Cerebellar nuclear complex (tissue), 1 donor: Measurements from ENCODE around the gene MZT1.
"Not testable (repeated sequence)": the region's sequence is repeated elsewhere in the genome, so short reads cannot be mapped to it uniquely, and the experiment has no call there.

ENCODE experiments used
- DNase-seq, 2 experiments: peaks; one replicate each; lab custom pipeline; 2025; lab: John Stamatoyannopoulos, UW

MZT1 gene, protein sequence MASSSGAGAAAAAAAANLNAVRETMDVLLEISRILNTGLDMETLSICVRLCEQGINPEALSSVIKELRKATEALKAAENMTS

DNA sequence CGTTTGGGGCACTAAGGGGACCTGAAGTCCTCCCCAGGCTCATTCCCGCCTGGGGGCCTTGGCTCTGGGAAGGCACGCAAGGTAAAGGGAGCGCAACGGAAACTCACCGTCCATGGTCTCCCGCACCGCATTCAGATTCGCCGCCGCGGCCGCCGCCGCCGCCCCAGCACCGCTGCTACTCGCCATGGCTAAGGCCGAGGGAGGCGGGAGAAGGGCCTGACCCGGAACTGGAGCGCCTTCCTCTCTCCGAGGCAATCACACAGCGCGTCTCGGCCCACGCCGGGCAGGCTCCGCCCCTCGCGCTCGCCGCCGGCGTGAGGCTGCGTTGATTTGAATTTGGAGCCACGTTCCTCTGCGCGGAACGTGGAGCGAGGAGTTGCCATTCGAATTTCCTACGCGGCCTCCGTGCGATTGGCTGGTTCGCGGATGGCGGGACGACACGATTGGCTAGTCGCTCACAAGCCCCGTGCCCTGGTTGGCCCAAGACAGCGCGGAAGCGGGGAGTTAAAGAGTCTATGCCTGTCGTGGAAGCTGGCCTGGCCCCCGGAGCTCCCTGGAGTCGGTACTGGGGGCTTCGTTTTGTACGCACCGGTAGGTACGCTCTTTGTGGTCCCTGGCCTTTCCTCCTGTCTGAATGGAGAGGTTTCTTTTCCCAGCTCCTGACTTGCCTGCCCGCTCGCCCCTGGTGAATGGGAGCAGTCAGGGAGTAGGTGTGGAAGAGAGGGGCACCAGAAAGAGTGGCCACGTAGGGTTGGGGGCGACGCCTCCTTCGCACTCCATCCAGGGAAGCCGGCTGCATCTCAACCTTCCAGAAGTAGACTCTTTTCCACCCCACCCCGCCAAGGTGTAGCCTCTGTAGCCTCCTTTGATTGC lies at the start of gene MZT1, which contains the start of gene BORA:
MZT1 (minus strand) TSS at position 213 of the 873 bp plus-strand sequence; CDS start at position 186, 27 bp downstream.
BORA (plus strand) TSS at position 507 of the 873 bp plus-strand sequence. CDS start 1,018 bp downstream, outside the sequence.
- DNase-seq: peak; percentile 45 to 88

DNA sequence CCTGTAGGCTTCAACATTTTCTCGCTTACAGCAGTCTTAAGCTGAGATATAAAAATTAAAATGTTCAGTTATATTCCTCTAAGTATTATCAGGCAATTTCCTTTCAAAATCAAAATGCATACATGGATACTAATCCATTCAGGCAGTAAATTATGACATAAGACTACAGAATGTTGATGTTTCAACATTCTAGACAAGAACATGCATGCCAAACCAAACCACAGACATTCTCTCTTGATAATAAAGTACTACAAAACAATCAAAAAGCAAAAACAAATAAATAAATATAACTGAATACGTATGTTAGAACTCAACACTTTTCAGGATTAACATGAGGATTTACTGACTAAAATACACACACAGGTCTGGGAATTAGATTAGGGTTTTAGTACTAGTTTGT lies 46.6 kb upstream of the MZT1 start:
- DNase-seq: no peak

DNA sequence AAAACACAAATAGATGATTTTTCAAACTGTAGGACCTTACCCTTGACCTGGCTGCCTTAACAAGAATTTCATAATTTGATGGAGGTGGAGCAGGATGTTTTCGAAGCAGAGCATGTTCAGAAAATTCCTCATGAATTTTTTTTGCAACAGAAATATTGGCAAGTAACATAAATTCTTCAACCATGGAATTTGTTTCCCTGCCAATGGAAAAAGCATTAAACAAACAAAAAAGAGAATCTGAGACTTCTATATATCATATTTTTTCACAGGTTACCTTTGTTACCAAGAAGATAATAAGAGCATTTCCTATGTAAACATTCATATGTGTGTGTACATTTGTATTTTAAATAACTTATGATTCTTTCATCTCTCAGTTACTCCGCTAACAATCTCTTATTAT lies 36.0 kb upstream of the MZT1 start:
- DNase-seq: no peak

DNA sequence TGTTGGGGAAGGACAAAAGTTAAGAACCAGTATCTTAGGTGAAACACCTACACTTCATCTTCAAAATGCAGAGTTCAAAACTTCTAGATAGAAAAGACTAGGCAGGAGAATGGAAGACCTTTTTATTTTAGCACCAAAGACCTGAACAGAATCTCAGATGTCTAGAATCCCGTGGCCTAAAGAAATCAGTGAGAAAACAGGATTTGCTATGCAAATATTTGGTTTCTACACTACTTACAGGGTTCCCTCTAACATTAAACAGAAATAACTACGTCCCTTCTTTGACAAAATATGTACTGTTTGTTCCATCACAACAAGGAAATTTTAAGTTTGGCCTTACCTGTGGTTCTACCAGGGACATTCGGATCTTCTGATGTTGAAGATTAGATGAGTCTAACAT lies 32.8 kb upstream of the MZT1 start:
- no peak for DNase-seq

DNA sequence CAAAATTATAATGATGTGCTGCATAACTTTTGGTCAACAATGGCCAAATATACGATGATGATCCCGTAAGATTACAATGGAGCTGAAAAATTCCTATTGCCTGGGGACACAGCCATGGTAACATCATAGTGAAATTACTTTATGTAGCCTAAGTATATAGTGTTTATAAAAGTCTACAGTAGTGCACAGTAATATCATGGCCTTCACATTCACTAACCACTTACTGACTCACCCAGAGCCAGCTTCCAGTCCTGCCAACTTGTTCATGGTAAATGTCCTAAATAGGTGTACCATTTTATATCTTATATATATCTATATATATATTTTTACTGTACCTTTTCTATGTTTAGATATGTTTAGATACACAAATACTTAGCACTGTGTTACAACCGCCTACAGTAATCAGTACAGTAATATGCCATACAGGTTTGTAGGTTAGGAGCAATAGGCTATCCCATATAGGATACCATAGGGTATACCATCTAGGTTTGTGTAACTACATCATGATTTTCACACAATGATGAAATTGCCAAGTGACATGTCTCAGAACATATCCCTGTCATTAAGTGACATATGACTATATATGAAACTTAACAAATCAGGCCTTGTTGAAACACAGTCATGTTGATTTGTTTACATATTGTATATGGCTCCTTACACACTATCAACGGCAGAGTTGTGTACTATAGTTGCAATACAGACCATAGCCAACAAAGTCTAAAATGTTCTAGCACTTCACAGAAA lies 30.5 kb upstream of the MZT1 start:
- no peak for DNase-seq

DNA sequence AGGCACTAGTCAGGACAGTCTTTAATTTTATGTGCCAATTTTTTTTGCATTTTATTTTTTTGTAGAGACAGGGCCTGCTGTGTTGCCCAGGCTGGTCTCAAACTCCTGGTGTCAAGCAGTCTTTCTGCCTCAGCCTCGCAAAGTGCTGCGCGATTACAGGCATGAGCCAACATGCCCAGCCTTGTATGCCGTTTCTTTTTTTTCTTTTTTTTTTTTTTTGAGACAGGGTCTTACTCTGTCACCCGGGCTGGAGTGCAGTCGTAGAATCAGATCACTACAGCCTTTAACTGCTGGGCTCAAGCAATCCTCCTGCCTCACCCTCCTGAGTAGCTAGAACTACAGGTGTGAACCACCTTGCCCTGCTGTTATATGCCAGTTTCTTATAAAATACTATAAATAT lies 26.7 kb upstream of the MZT1 start:
- DNase-seq: no peak

DNA sequence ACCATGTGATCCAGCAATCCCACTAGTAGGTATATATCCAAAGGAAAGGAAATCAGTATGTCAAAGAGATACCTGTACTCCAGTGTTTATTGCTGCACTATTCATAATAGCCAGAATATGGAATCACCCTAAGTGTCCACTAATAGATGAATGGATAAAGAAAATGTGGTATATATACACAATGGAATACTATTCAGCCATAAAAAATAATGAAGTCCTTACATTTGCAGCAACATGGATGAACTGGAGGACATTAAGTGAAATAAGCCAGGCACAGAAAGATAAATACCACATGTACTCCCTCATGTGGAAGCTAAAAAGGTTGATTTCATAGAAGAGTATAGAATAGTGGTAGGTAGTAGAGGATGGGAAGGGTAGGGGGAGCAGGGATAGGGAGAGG lies 23.8 kb upstream of the MZT1 start:
- DNase-seq: no peak

DNA sequence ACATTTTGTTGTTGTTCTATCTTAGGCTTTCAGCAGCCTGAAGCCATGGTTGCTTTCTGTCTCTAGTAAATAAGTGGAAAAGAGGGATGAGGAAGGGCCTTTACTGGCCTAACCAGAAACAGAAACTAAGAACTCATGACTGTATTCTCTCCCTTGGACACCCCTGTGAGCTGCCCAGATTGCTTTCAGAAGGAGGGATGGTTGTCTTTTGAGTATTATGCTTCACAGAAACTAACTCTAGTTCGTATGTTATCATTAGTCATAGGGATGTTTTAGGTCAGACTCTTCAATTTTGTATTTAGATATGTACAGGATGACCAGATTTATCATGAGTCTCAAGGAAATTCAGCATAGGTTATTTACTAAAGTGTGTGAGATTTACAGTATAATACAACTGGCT lies 17.8 kb upstream of the MZT1 start:
- DNase-seq: no peak

DNA sequence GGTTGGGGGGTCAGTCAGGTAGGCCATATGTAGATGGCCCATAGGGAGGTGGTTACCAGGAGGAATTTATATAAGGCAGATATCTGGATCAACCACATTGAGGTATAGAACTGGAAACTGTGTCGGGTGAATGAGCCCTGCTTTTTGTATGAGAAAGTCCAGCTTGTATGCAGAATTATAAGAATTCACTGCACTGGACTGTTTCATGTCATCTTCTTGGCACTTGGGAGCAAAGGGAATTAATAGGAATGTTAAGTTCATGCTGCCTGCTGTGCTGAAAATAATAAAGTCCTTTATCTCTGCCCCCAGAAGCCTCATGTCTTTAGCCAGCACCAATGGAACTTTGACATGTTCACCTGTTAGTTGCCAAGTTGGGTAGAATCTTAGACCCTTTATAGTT lies 12.6 kb upstream of the MZT1 start:
- no peak for DNase-seq

DNA sequence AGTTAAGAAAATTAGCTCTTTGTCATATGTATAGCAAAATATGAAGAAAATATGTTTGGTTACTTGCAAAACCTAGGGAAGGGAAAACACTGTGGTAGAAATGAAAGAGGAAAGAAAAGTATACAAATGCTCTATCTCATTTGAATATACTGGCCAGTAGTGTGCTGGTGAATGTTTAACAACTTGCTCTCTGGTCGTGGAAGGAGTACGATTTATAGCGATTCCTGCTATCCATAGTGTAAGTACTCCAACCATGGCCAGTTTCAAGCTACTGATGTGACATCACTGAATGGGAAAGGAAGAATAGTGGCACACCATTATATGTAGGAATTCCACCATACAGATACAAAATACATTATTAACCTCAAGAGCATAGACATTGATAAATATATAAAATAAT lies 9.6 kb upstream of the MZT1 start:
- DNase-seq: no peak

DNA sequence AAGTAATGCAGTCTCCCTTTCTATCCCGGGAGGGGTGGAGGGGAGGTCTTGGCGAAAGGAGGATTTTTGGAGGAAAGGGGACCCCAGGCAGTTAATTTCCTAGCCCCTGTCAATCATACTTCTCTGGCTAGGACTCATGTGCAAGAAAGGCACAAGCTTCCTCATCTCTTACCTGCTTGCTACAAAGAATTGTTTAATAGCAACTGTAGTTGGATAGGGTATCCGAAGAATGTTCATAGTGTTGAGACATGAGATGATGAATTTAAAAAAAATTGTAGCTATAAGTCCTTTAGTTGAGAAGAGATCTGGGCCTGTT lies 819 bp upstream of the MZT1 start:
- DNase-seq: no peak

DNA sequence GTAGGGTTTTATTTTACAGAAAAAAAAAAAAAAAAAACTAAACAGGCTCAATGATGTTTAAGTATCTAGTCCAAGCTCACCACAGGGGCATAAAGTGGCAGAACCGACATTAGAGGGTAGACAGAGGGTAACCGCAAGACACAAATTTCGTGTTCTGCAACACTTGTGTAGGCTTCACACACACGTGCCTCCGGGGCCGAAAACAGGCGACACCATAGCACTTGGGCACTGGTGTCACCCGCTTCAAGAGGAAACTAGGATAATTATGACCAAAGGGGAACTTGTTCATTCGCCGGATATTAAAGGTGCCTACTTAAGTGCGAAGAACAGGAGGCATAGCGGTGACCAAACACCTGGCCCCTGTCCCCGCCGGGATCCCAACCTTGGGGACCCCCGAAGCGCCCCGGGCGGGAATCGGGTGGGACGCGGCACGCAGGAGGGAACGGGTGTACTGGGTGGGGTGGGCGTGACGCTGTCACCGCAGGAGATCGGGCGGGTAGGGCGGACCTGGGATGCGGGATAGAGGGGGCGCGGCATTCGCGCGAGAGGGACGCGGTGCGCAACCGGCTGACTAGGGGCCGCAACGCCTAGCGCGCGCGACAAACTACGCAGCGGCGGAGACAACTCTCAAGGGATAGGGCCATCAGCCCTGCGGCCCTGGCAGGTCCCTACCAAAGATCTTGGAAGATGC lies 558 bp downstream of the MZT1 start:
- no peak for DNase-seq

DNA sequence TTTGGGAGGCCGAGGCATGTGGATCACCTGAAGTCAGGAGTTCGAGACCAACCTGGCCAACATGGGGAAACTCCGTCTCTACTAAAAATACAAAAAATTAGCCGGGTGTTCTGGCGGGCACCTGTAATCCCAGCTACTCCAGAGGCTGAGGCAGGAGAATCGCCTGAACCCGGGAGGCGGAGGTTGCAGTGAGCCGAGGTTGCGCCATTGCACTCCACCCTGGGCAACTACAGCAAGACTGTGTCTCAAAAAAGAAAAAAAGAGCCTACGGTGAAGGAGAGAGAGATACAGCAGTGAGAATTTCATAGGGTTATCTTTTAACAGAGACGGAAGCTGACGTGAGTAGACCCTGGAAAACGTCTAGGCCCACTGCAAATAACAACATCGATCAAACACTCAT lies 1.2 kb downstream of the MZT1 start:
- not testable (repeated sequence) for DNase-seq

DNA sequence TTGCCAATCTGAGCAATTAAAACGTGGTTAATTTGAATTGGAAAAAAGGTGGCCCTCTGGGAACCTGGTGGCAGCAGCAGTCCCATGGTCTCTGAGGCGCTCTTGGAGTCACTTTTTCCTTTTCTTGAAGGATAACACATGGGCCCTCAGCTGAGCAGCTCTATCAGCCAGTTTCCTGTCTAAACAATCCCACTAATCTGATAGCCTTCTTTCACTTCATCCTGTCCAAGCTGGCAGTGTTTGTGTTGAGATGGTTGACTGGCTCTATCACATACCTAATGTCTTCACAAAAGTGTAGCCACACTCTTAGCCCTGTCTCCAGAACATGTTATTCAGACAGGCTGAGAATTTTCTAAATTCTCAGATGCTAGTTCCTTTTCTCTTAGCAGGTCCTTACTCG lies 10.7 kb downstream of the MZT1 start:
- DNase-seq: no peak

DNA sequence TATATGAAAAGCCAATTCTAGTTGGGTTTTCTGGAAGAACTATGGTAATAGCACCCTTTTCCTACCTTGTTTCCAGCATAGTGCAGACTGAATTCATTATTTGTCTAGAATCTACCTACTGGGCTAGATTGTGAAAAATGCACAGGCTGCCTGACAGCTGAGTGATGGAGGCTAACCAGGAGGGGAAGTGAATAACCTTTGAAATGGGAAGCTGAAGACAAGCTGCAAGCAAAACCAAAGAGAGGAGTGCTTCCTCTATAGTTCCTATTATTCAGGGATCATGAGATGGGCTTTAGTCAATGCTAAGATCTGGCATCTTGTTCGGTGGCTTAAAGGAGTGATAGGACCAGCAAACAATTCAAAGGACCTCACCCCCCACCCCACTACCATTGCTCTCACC lies 26.9 kb downstream of the MZT1 start:
- DNase-seq: no peak

DNA sequence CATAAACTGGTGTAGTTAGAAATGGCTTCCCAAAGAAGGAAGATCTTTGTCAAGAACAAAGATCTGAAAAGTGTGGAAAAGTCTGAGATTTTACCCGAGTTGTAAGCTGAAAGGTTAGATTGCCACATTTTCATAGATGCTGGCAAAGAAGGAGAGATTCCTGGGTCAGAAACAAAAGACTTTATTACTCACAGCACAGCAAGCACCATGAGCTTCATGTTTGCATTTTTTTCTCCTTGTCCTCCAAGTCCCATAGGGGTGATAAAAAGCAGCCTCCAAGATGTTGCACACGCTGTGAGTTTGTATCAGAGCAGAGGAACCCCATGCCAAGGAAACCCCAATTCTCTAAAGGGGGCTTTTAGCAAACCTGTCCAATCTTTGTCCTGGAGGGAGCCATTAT lies 29.3 kb downstream of the MZT1 start:
- DNase-seq: no peak

DNA sequence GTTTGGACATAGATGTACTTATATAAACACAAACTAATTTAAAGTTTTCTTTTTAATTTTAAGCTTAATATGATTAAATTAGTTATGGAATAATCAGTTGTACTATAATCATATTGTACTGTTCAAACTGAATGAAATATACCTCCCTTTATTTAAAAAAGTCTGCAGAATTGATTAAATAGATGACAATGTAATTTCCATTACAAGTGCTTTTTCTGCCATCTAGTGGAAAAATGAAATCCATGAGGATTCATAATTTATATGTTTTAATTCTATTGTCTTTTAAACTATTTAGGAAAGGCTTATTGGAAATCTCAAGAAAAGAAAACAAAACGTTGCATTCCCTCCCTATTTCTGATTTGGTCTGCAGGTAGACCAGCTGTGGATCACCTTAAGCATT lies 30.9 kb downstream of the MZT1 start:
- no peak for DNase-seq

DNA sequence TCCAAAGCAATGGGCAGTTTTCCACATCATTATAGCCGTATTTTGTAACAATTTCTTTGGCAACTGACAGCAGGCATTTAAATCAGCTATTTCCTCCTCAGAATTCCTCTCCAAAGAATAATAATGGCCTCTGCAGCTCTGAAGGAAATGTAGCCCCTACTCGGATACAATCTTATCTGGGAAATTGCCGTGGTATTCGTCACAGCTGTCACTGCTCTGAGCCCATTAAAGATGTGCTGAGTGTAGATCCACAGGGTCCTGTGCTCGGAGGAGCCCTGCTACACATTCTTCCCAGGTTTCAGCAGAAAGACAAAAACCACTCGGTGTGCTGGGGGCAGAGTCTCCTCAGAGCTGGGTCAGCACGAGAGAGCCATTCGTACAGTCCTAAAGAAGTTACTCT lies 33.1 kb downstream of the MZT1 start:
- DNase-seq: no peak

DNA sequence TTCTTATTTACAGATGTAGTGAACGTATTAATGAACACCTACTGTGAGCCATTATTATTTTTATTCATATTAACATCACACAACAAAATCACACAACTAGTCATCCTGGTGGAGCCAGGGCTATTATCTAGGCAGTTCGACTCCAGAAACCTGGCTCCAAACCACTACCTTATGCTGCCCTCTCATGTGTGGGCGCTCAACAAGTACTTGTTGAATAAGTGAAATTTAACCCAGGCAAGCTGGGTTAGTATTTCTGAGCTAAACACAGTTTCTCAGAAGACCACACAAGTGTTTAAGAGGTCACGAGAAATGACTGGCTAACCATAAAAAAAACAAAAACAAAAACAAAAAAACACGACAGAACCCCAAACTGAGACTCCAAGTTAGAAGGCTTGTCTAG lies 33.6 kb downstream of the MZT1 start:
- DNase-seq: no peak

DNA sequence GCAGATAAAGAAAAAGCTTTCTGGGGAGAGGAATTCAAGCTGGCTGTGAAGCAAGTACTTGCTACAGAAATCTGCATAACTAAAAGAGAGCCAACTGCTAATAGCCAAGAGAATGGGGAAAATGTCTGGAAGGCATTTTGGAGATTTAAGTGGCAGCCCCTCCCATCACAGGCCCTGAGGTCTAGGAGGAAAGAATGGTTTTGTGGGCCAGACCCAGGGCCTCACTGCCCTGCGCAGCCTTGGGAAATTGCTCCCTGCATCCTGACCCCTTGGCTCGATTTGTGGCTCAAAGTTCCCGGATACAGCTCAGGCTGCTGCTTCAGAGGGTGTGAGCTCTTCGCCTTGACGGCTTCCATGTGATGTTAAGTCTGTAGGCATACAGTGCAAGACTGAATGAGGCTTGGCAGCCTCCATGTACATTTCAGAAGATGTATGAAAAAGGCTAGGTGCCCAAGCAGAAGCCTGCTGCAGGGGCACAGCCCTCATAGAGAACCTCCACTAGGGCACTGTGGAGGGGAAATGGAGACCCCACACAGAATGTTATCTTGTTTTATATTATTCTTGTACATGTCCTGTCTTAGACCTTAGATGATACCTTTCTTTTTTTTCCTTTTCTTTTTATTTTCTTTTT lies 34.4 kb downstream of the MZT1 start:
- no peak for DNase-seq

DNA sequence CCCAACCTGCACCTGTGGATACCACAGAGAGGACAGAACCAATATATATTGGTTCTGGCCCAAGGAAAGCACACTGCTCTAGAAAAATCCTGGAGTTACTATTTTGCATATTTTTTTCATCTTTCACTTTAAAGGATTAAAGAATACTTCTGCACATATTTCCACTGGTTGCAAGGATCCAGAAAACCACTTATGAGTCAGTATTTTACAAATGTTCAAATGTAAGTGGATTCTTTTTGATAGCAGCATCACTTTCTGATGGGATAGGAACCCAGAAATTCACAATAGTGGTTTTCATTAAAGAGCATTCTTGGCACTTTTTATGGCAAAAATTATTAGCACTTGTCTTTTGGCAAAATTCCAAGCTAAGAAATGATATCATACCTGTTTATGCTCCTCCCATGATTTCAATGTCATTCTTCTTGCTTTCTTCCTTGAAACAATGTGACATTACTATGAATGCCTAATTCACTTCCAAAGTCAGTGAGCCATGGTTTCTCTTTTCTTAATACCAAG lies 38.2 kb downstream of the MZT1 start:
- DNase-seq: no peak

DNA sequence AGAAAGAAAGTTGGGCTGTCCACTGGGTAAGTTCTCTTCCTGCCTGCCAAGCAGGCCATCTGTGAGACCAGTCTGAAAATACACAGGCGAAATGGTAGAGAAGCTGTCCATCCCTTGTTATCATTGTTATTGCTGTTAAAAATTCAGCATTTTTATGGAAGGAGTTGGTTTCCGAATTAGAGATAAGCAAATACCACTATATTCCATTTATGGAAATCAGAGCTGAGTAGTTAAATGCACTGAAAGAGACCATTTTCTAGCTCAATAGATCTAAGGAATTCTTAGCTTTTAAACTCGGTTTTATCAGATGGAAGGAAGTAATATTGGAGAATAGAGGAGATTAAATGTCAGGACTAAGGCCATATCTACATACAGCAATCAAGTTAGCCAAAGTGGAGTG lies 40.7 kb downstream of the MZT1 start:
- DNase-seq: no peak
